ENCODE data around the gene NKIRAS2. TPM values are rescaled to one million over a fixed set of nuclear protein-coding genes. Genes with fewer than 3 reads are reported as not detected.

NKIRAS2 gene
- total RNA-seq = 75.2 and 84.6 TPM in 2 replicates

GRCh38 chr17:42019509-42020404 is at the start of gene NKIRAS2:
Gene NKIRAS2 (plus strand): TSS chr17:42020090. CDS start chr17:42021578, 1,488 bp downstream.

GRCh38 chr17:42016941-42017865 is 2.7 kb upstream of the NKIRAS2 start, which contains the start of gene DNAJC7:
Gene DNAJC7 (minus strand): TSS chr17:42017439. CDS start chr17:42017416, 23 bp downstream.

GRCh38 chr17:42050393-42051012 is 30.6 kb downstream of the NKIRAS2 start, which contains the start of gene C17orf113:
Gene C17orf113 (minus strand): TSS chr17:42050601. CDS start chr17:42043376, 7,225 bp downstream.

Other genes starting within 250 kb of the NKIRAS2 start
- gene JUP, start 233.4 kb upstream of the NKIRAS2 start, total RNA-seq = 258 and 336 TPM in 2 replicates
- 42.4 and 69.2 TPM in 2 replicates for gene P3H4, start 208.1 kb upstream of the NKIRAS2 start, total RNA-seq
- 140 and 194 TPM in 2 replicates for gene FKBP10, start 207.1 kb upstream of the NKIRAS2 start, total RNA-seq
- gene NT5C3B, start 183.9 kb upstream of the NKIRAS2 start, total RNA-seq = 70.6 and 93.2 TPM in 2 replicates
- not detected in 2 replicates for gene KLHL10, start 182.3 kb upstream of the NKIRAS2 start, total RNA-seq
- 29.8 and 32.7 TPM in 2 replicates for gene KLHL11, start 154.7 kb upstream of the NKIRAS2 start, total RNA-seq
- gene ACLY, start 101.1 kb upstream of the NKIRAS2 start, total RNA-seq = 255 and 317 TPM in 2 replicates
- 0.33 and 0.38 TPM in 2 replicates for gene ODAD4, start 89.5 kb upstream of the NKIRAS2 start, total RNA-seq
- 67.6 and 77.7 TPM in 2 replicates for gene CNP, start 53.3 kb upstream of the NKIRAS2 start, total RNA-seq
- gene DNAJC7, start 2.7 kb upstream of the NKIRAS2 start, total RNA-seq = 74.8 and 84.3 TPM in 2 replicates
- 0.29 and 0.33 TPM in 2 replicates for gene C17orf113, start 30.5 kb downstream of the NKIRAS2 start, total RNA-seq
- gene ZNF385C, start 78.4 kb downstream of the NKIRAS2 start, total RNA-seq = not detected in 2 replicates
- gene DHX58, start 92.6 kb downstream of the NKIRAS2 start, total RNA-seq = 2.6 and 3.4 TPM in 2 replicates
- gene KAT2A, start 101.3 kb downstream of the NKIRAS2 start, total RNA-seq = 15.5 and 16.0 TPM in 2 replicates
- gene HSPB9, start 102.7 kb downstream of the NKIRAS2 start, total RNA-seq = not detected in 2 replicates
- gene RAB5C, start 134.9 kb downstream of the NKIRAS2 start, total RNA-seq = 187 and 210 TPM in 2 replicates
- under 0.01 TPM in 1 of 2 replicates, not detected in the other for gene KCNH4, start 161.1 kb downstream of the NKIRAS2 start, total RNA-seq
- gene HCRT, start 165.4 kb downstream of the NKIRAS2 start, total RNA-seq = not detected in 2 replicates
- 12.4 and 15.0 TPM in 2 replicates for gene GHDC, start 174.4 kb downstream of the NKIRAS2 start, total RNA-seq